Measurements from ENCODE around the gene SLC25A18.
"Not testable (repeated sequence)": the region's sequence is repeated elsewhere in the genome, so short reads cannot be mapped to it uniquely, and the experiment has no call there.

DNA sequence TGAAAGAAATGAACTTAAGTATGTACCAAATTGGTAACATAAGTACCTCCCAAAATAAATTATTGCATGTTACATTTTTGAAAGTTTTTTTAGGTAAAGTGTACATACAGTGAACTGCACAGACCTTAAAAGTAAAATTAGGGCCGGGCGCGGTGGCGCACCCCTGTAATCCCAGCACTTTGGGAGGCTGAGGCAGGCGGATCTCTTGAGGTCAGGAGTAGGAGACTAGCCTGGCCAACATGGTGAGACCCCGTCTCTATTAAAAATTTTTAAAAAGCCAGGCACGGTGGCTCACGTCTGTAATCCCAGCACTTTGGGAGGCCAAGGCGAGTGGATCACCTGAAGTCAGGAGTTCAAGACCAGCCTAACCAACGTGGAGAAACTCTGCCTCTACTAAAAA is 73.6 kb downstream of the SLC25A18 start:
- TF ChIP-seq, protein P1, sequence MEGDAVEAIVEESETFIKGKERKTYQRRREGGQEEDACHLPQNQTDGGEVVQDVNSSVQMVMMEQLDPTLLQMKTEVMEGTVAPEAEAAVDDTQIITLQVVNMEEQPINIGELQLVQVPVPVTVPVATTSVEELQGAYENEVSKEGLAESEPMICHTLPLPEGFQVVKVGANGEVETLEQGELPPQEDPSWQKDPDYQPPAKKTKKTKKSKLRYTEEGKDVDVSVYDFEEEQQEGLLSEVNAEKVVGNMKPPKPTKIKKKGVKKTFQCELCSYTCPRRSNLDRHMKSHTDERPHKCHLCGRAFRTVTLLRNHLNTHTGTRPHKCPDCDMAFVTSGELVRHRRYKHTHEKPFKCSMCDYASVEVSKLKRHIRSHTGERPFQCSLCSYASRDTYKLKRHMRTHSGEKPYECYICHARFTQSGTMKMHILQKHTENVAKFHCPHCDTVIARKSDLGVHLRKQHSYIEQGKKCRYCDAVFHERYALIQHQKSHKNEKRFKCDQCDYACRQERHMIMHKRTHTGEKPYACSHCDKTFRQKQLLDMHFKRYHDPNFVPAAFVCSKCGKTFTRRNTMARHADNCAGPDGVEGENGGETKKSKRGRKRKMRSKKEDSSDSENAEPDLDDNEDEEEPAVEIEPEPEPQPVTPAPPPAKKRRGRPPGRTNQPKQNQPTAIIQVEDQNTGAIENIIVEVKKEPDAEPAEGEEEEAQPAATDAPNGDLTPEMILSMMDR (conservative IDR thresholded peaks at IDR 0.05; ENCODE audit: low read depth, low read length), result not testable (repeated sequence)
- TF ChIP-seq EZH2 (IDR thresholded peaks at IDR 0.05; ENCODE audit: borderline replicate concordance, low read depth, low read length, poor library complexity, severe bottlenecking), result not testable (repeated sequence)
